Measurements from ENCODE around the gene TRIM25.

Gene TRIM25

DNA sequence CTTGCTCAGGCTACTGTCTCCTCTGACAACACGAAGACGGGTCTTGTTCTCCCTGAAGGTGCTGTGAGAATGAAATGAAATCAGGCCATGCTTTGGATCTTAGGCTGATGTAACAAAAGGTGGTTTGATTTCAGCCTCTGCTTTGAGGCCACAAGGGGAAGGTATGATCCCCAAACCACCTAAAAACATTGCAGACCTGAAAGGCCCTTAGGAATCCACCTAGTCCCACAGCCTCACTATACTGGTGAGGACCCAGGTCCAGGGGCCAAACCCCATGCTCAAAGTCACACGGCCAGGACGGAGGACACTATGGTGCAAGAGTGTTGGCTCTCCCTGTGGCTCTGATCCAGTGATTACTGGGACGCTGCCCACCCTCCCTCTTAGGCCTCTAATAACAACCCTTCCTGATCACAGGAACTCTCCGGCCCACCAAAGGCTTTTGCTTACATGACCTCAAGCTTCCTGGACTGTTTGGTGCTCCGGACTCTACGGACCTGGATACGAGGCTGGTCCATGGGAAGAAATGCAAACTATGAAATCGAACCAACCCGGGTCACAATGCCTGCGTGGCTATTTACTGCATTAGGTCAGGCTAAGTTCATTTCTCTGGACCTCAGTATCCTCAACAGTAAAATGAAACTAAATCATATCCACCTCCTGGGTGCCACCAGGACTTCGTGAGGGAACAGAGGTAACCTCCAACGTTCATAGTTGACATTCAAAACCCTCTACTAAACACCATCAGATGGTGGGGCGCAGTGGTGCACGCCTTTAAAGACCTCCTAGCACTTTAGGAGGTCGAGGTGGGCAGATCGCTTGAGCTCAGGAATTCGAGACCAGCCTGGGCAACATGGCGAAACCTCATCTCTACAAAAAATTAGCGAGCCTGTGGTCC, 1.5 kb downstream of the TRIM25 start:
- peaks cover 1% of the 10 kb centered on the region for H3K9me3 Mint-ChIP-seq (ENCODE audit: low read depth)
- peaks cover 2% of the 10 kb centered on the region for H3K36me3 Mint-ChIP-seq
- H3K27ac Mint-ChIP-seq, result peak overlapping the region; percentile 51
- H3K4me3 Mint-ChIP-seq, result peak overlapping the region; percentile 96
- H3K27me3 Mint-ChIP-seq, result no peaks in the 10 kb centered on the region
- peaks cover 65% of the 10 kb centered on the region for H3K4me1 Mint-ChIP-seq (ENCODE audit: low read depth)

DNA sequence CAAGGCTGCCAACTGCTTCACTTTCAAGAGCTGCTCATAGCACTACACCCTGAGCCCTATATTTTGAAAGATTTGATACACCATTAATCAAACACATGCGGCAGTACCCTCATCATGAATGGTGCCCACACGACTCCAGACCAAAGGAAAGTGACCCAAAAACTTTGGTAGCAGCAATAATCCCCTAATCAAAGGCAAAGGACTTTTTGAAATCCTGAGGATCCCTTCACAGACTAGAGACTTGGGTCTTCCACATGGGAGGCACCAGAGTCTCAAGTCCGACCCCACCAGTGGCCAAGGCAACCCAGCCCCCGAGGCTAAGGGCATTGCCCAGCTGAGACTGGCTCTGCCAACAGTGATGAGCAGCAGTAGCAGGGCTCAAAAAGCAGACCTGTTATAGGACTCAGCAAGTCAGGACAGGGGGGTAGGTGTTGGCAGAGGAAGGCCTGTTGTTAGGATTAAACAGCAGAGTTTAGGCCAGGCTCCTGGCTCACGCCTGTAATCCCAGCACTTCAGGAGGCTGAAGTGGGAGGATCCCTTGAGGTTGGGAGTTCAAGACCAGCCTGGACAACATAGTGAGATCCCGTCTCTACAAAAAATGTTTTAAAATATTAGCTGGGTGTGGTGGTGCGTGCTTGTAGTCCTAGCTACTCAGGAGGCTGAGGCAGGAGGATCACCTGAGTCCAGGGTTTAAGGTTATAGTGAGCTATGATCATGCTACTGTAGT, 3.2 kb downstream of the TRIM25 start:
- Mint-ChIP-seq H3K27me3 (no peaks in the 10 kb centered on the region), H3K9me3 (ENCODE audit: low read depth) (no peaks in the 10 kb centered on the region)

DNA sequence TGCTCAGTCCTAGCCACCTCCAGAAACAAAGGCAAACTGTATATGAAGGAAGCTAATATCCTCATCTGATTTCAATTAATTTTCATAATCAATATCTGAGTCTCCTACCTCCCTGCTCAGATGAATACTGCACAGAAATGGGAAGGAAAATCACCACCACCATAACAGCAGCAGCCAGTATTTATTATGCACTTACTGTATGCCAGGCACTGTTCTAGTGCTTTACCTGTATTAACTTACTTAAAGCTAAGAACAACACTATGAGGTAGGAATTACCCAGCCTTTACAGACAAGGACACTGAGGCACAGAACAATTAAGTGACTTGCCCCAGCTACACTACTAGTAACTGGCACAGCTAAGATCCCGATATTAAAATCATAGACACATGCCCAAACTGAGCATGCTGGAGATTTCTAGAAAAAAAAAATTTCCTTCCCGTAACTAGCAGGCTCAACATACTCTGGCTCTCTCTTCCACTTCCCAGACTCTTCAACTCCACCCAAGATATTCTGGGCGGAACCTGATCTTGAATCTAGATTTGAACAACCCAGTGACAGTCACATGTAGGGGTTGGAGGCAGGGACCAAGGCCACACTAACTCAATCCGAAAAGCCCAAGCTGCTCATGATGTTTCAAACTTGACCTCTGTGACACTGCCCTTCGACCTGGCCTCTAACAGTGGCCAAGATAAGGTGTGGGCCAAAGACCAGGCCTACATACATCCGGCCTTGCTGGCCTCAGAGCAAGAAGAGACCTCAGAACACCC, 3.9 kb downstream of the TRIM25 start:
- Mint-ChIP-seq H3K4me1 (ENCODE audit: low read depth) (peaks cover 52% of the 10 kb centered on the region), H3K36me3 (peaks cover 5% of the 10 kb centered on the region), H3K27me3 (no peaks in the 10 kb centered on the region), H3K9me3 (ENCODE audit: low read depth) (no peaks in the 10 kb centered on the region), H3K27ac (peak overlapping the region; percentile 76), H3K4me3 (peak overlapping the region; percentile 96)

More for the DNA sequence above, 3.2 kb downstream of the TRIM25 start:
- H3K4me3 Mint-ChIP-seq, result peak overlapping the region; percentile 96
- peaks cover 5% of the 10 kb centered on the region for H3K36me3 Mint-ChIP-seq
- peak overlapping the region; percentile 76 for H3K27ac Mint-ChIP-seq
- H3K4me1 Mint-ChIP-seq (ENCODE audit: low read depth), result peaks cover 59% of the 10 kb centered on the region

DNA sequence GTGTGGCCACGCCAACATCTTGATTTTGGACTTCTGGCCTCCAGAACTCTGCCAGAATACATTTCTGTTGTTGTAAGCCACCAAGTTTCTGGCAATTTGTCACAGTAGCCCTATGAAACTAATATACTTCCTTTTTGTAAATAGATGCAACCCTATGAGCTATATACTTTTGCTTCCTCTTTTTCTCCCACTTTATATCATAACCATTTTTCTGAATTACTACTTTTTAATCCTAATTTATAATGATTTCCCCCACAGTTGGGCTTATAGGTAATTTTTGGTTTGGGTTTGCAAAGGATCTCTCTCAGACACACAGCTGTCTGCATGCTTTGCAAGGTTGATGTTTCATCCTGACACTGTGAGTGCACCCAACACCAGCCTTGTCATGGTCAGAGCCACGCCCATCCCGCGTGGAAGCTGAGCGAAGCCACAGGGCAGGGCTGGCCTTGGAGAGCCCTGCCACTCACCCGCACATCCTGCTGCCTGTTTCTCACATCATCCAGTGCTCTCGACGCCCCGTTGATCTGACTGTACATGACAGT, 5.8 kb downstream of the TRIM25 start:
- Mint-ChIP-seq H3K27ac (no peak overlapping the region), H3K36me3 (peaks cover 11% of the 10 kb centered on the region), H3K9me3 (ENCODE audit: low read depth) (no peaks in the 10 kb centered on the region), H3K4me3 (no peak overlapping the region), H3K4me1 (ENCODE audit: low read depth) (peaks cover 49% of the 10 kb centered on the region), H3K27me3 (no peaks in the 10 kb centered on the region)

DNA sequence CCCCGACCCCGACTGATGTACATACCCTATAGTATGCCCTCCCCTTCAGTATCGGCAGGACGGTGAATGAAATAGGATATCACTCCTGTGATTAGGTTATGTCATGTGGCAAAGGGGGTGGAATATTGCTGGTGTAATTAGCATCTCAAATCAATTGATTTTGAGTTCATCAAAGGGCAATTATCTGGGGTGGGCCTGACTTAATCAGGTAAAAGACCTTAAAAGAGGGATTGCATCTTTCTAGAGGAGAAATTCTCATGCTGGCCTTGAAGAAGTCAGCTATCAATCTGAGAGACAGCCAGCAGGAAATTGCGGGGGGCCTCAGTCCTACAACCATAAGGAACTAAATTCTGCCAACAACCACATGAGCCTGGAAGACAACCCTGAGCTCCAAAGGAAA, 10.3 kb downstream of the TRIM25 start:
- no peak overlapping the region for H3K4me3 Mint-ChIP-seq

DNA sequence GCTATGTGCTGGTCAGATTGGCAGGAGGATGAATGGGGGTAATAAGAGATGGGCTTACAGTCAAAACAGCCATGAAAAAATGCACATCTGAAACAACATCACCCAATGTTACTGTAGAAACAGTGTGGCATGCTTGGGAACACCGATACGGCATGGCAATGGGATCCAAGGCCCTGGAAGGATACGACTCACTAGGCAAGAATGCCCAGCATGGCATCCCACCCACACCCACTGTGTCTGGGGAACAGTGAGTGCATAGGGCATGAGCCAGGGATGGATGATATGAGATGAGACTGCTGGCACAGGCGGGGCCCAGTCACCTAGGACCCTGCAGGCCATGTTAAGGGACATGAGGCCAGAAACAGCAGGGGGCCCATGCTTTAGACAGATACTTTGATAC, 11.5 kb downstream of the TRIM25 start:
- Mint-ChIP-seq H3K36me3 (peaks cover 26% of the 10 kb centered on the region), H3K4me1 (ENCODE audit: low read depth) (peaks cover 11% of the 10 kb centered on the region), H3K27ac (no peak overlapping the region), H3K4me3 (no peak overlapping the region), H3K27me3 (no peaks in the 10 kb centered on the region), H3K9me3 (ENCODE audit: low read depth) (no peaks in the 10 kb centered on the region)

More for the DNA sequence above, 10.3 kb downstream of the TRIM25 start:
- no peaks in the 10 kb centered on the region for H3K27me3 Mint-ChIP-seq
- peaks cover 15% of the 10 kb centered on the region for H3K4me1 Mint-ChIP-seq (ENCODE audit: low read depth)
- peaks cover 17% of the 10 kb centered on the region for H3K36me3 Mint-ChIP-seq
- H3K9me3 Mint-ChIP-seq (ENCODE audit: low read depth), result no peaks in the 10 kb centered on the region
- H3K27ac Mint-ChIP-seq, result no peak overlapping the region

DNA sequence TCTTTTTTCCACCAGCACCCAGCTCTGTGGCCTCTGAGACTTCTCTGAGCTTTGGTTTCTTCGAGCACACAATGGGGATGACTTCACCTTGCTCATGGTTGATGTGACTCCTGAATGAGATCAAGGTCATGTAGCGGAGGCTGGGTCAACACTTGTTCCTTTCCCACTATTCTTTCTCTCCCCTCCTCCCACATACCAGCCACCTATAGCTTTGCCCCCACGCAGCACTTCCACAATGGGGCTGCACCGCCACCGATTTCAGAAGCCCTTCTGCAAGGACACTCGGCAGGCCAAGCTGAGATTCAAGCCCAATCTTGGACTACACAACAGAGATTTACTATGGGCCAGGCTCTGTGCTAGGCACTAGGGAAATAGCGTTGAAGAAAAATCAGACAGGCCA, 14.4 kb downstream of the TRIM25 start:
- H3K4me1 Mint-ChIP-seq (ENCODE audit: low read depth), result peaks cover 4% of the 10 kb centered on the region
- no peaks in the 10 kb centered on the region for H3K27me3 Mint-ChIP-seq
- H3K4me3 Mint-ChIP-seq, result no peak overlapping the region
- no peaks in the 10 kb centered on the region for H3K9me3 Mint-ChIP-seq (ENCODE audit: low read depth)
- H3K27ac Mint-ChIP-seq, result no peak overlapping the region
- peaks cover 26% of the 10 kb centered on the region for H3K36me3 Mint-ChIP-seq

DNA sequence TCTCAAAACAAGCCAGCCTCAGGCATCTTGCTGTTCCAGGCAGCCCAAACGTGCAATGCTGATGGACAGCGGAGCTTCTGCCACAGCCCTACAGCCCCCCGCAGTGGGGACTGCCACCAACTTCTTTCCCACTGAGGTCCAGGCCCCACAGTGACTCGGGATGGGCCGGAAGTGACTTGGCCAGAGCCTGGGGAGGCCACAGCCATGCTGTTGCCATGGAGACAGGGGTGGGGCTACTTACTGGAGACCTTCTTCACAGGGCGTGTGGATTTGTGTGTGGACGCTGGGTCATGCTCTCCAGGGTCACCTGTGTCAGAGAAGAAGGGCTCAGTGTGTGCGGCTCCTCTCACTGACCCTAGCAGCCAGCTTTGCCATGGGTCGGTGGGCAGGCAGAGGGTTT, 15.0 kb downstream of the TRIM25 start:
- H3K27ac Mint-ChIP-seq, result no peak overlapping the region
- no peaks in the 10 kb centered on the region for H3K27me3 Mint-ChIP-seq
- H3K4me3 Mint-ChIP-seq, result no peak overlapping the region
- no peaks in the 10 kb centered on the region for H3K4me1 Mint-ChIP-seq (ENCODE audit: low read depth)
- no peaks in the 10 kb centered on the region for H3K9me3 Mint-ChIP-seq (ENCODE audit: low read depth)
- peaks cover 22% of the 10 kb centered on the region for H3K36me3 Mint-ChIP-seq

DNA sequence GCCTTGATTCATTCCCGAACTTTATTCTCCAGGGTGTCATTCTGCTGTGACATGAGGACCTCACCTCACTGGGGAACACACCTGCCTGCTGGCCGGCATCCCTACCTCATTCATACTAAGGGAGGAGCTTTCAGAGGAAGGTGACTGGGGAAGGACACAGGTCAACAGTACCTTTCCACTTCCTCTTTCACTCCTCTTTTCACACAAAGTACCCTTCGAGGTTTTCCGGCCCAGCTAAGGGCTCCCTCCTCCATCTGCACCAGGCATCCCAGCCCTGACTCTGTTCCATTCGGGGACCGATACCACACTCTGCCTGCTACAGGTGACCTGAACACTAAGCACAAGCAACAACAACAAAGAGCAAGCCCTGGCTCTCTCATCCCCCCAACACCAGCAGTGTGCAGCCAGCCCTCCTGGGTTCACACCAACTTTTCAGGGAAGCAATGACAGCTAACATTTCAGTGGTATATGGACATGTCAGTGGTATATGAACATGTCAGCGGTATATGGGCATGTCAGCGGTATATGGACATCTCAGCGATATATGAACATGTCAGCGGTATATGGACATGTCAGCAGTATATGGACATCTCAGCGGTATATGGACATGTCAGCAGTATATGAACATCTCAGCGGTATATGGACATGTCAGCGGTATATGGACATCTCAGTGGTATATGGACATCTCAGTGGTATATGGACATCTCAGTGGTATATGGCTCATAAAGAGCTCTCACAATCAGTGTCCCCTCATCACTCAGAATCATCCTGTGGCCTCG, 16.0 kb downstream of the TRIM25 start:
- Mint-ChIP-seq H3K4me1 (ENCODE audit: low read depth) (no peaks in the 10 kb centered on the region), H3K27me3 (no peaks in the 10 kb centered on the region), H3K27ac (peak overlapping the region; percentile 76), H3K9me3 (ENCODE audit: low read depth) (no peaks in the 10 kb centered on the region), H3K4me3 (no peak overlapping the region), H3K36me3 (peaks cover 25% of the 10 kb centered on the region)

DNA sequence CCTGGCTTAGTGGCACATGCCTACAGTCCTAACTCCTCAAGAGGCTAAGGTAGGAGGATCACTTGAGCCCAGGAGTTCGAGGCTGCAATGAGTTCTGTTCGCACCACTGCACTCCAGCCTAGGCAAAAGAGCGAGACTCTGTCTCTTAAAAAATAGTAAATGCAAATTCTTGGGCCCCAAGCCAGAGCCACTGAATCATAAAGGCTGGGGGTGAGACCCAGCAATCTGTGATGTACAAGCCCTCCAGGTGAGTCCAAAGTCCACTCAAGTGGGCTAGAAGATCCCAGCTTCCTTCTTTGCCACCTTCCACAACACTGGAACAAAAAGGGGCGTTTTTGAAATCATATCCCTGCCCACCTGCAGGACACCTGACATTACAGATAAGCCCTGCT, 16.9 kb downstream of the TRIM25 start:
- Mint-ChIP-seq H3K36me3 (peaks cover 29% of the 10 kb centered on the region), H3K4me1 (ENCODE audit: low read depth) (peaks cover 2% of the 10 kb centered on the region), H3K27me3 (no peaks in the 10 kb centered on the region), H3K9me3 (ENCODE audit: low read depth) (no peaks in the 10 kb centered on the region), H3K27ac (no peak overlapping the region), H3K4me3 (no peak overlapping the region)

DNA sequence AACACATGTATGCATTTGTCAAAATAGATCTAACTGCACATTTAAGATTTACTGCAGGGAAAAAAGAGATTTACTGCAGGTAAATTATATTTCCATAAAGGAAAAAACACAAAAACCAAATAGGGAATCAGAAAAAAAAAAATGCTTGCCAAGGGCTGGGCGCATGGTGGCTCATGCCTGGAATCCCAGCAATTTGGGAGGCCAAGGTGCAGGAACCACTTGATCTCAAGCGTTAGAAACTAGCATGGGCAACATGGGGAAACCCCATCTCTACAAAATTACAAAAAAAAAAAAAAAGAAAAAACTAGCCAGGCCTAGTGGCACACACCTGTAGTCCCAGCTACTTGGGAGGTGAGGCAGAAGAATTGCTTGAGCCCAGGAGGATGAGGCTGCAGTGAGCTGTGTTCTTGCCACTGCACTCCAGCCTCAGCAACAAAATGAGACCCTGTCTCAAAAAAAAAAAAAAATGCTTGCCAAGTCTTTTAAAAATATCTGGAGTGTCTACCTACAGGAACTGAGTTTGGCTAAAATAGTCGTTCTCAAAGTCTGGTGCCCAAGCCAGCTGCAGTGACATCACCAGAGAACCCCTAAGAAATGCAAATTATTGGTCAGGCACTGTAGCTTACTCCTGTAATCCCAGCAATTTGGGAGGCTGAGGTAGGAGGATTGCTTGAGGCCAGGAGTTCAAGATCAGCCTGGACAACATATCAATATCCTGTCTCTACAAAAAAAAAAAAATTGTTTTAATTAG, 17.5 kb downstream of the TRIM25 start:
- Mint-ChIP-seq H3K27ac (no peak overlapping the region), H3K9me3 (ENCODE audit: low read depth) (no peaks in the 10 kb centered on the region), H3K4me3 (no peak overlapping the region), H3K4me1 (ENCODE audit: low read depth) (peaks cover 2% of the 10 kb centered on the region), H3K36me3 (peaks cover 29% of the 10 kb centered on the region), H3K27me3 (no peaks in the 10 kb centered on the region)

DNA sequence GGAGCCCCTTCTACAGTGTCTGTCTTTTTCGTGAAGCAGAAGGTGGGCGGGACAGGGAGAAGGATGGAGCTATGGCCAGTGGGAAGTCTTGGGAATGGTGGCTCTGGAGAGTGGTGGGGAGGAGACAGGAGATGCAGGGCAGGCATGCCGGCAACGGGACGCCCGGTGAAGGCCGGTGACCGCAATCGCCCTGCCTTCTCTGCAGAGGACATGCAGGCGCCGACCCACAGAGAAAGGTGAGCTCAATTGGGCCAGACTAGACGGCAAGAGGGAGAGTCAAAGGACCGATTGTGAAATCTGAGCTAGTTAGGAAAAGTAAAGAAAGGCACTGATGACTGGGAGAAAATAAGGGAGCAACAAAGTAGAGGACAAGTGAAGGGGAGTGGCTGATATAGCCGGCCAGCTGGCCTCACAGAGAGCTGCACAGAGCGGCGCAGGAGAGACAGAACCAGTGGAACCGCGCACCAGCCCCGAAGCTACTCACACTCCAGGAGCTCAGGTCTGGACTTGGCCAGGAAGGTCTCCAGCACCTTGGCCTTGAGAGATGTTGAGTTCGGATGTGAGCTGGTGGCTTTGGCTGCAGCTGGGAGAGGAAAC, 18.9 kb downstream of the TRIM25 start:
- H3K9me3 Mint-ChIP-seq (ENCODE audit: low read depth), result no peaks in the 10 kb centered on the region
- H3K4me1 Mint-ChIP-seq (ENCODE audit: low read depth), result peaks cover 2% of the 10 kb centered on the region

DNA sequence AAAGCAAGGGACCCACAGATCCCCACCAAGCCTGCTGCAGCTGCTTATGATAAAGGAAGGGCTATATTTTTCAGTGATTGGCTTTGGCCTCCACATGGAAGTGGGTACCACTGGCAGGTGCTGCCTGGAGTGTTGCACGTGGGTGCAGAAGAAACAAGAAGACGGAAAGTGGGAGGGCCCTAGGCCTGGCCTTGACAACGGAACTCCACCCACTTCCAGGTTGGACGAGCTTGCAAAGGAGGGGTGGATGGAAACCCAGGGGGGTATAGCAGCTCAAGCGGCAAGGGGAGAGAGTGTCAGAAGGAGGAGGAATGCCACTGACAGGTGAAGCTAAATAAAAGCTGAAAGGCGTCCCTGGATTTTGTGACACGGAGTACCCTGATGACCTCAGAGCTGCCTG, 20.3 kb downstream of the TRIM25 start:
- Mint-ChIP-seq H3K27me3 (no peaks in the 10 kb centered on the region), H3K9me3 (ENCODE audit: low read depth) (no peaks in the 10 kb centered on the region), H3K4me1 (ENCODE audit: low read depth) (peaks cover 2% of the 10 kb centered on the region), H3K27ac (peak overlapping the region; percentile 46), H3K4me3 (no peak overlapping the region), H3K36me3 (peaks cover 30% of the 10 kb centered on the region)

More for the DNA sequence above, 18.9 kb downstream of the TRIM25 start:
- H3K27ac Mint-ChIP-seq, result no peak overlapping the region
- H3K36me3 Mint-ChIP-seq, result peaks cover 27% of the 10 kb centered on the region
- no peaks in the 10 kb centered on the region for H3K27me3 Mint-ChIP-seq
- H3K4me3 Mint-ChIP-seq, result no peak overlapping the region
